Measurements from ENCODE around the gene BTG2.

Gene BTG2

GRCh38 chr1:203320591-203321272, 15.4 kb downstream of the BTG2 start:
- no peak for DNase-seq

GRCh38 chr1:203321273-203322052, 16.1 kb downstream of the BTG2 start:
- no peak for DNase-seq

GRCh38 chr1:203322500-203323179, 17.3 kb downstream of the BTG2 start:
- DNase-seq = no peak

- DNase-seq = no peak
These were observed 18.3 kb downstream of the BTG2 start for GRCh38 chr1:203323587-203323986.

- DNase-seq = no peak
These were observed 19.0 kb downstream of the BTG2 start for GRCh38 chr1:203324105-203325025.

- no peak for DNase-seq
These were observed 19.7 kb downstream of the BTG2 start for GRCh38 chr1:203325026-203325417.

- no peak for DNase-seq
These were observed 20.2 kb downstream of the BTG2 start for GRCh38 chr1:203325418-203326091.

- peak; percentile 91 for DNase-seq
These were observed 21.7 kb downstream of the BTG2 start for GRCh38 chr1:203326830-203327683.

- peak; percentile 47 for DNase-seq
These were observed 22.6 kb downstream of the BTG2 start for GRCh38 chr1:203327684-203328457.

- no peak for DNase-seq
These were observed 23.4 kb downstream of the BTG2 start for GRCh38 chr1:203328714-203329122.

- DNase-seq = no peak
These were observed 25.9 kb downstream of the BTG2 start for GRCh38 chr1:203331224-203331623.

GRCh38 chr1:203335503-203335902, 30.2 kb downstream of the BTG2 start:
- DNase-seq = no peak

GRCh38 chr1:203336097-203336496, 30.8 kb downstream of the BTG2 start:
- no peak for DNase-seq

GRCh38 chr1:203338335-203339036, 33.2 kb downstream of the BTG2 start:
- DNase-seq = peak; percentile 41

- DNase-seq = peak; percentile 33
These were observed 34.9 kb downstream of the BTG2 start for GRCh38 chr1:203340112-203340790.

GRCh38 chr1:203342192-203342940, 37.0 kb downstream of the BTG2 start:
- peak; percentile 52 for DNase-seq

GRCh38 chr1:203343956-203344754, 38.8 kb downstream of the BTG2 start:
- DNase-seq = no peak
